ENCODE data around the gene PLEKHA5.

- no peak for TF ChIP-seq CTCF (IDR thresholded peaks at IDR 0.05)
- TF ChIP-seq REST (IDR thresholded peaks at IDR 0.05; ENCODE audit: insufficient read depth in 1 of 2, low read depth in 2 of 2, low read length in 1 of 2): no peak
- no peak for TF ChIP-seq TCF7L2 (IDR thresholded peaks at IDR 0.05; ENCODE audit: low read depth, low read length)
These were observed 101.4 kb downstream of the PLEKHA5 start for GRCh38 chr12:19230896-19231295.
